CD4-positive, alpha-beta T cell (primary cell): ENCODE data around the gene OXSR1. TPM values are rescaled to one million over a fixed set of nuclear protein-coding genes. Genes with fewer than 3 reads are reported as not detected.
A peak's percentile ranks its signal among the peaks of the same experiment; 100 is the strongest.

Experiments
- ATAC-seq: fragments of 200-7000 bp; cut with Tn5 transposase; one replicate; pipeline ENCODE4 v1.10.0; 2022; ENCODE audit warnings: mild to moderate bottlenecking; ENCODE audit not compliant: poor library complexity
- CTCF ChIA-PET: fragments of 350-600 bp; sonication (Branson Sonifier 250); formaldehyde crosslinking; loops from one replicate; lab custom pipeline; 2021; ENCODE audit warnings: antibody characterized with exemption, inconsistent platforms; lab: Charles Lee
- POLR2A ChIA-PET: fragments of 350-600 bp; sonication (Branson Sonifier 250); formaldehyde crosslinking; loops from one replicate; lab custom pipeline; 2021; ENCODE audit warnings: antibody characterized with exemption, inconsistent platforms; lab: Charles Lee
- DNase-seq, 14 experiments: peaks; one replicate each; pipeline ENCODE4 v3.0.0-alpha.2; 2013 to 2020; ENCODE audit warnings: mixed read lengths in 2 of 14
- H3K27ac ChIP-seq, 2 donors: one replicate each; pipeline versions ENCODE4 v1.5.1 to v1.7.0; 2013; ENCODE audit warnings: low read length in 2 of 2, low read depth in 1 of 2, mild to moderate bottlenecking in 1 of 2
- H3K27me3 ChIP-seq, 2 experiments: 1 replicate in 1 of 2; 2 replicates in 1 of 2; pipeline versions ENCODE4 v1.6.1 to v1.7.0; 2013; ENCODE audit warnings: low read length in 2 of 2, control low read depth in 1 of 2, mild to moderate bottlenecking in 1 of 2, moderate library complexity in 1 of 2; ENCODE audit not compliant: insufficient read depth in 2 of 2, control insufficient read depth in 1 of 2
- H3K36me3 ChIP-seq: one replicate; pipeline ENCODE4 v1.6.1; 2013; ENCODE audit warnings: low read length, control low read depth; ENCODE audit not compliant: insufficient read depth
- H3K4me1 ChIP-seq: one replicate; pipeline ENCODE4 v1.6.1; 2013; ENCODE audit warnings: low read length, control low read depth; ENCODE audit not compliant: insufficient read depth
- H3K4me3 ChIP-seq: one replicate; pipeline ENCODE4 v1.5.1; 2013; ENCODE audit warnings: mild to moderate bottlenecking, low read length, moderate library complexity
- H3K9me3 ChIP-seq, 2 experiments: 1 replicate in 1 of 2; 2 replicates in 1 of 2; pipeline versions ENCODE4 v1.6.1 to v1.7.0; 2013; ENCODE audit warnings: low read length in 2 of 2, mild to moderate bottlenecking in 2 of 2, control low read depth in 1 of 2, moderate library complexity in 1 of 2; ENCODE audit not compliant: control insufficient read depth in 1 of 2, insufficient read depth in 1 of 2
- H3K27ac Mint-ChIP-seq: one replicate; pipeline ENCODE4 v1.8.0; 2020; ENCODE audit warnings: mixed read lengths
- H3K27me3 Mint-ChIP-seq: one replicate; pipeline ENCODE4 v1.8.0; 2021; ENCODE audit warnings: mixed read lengths
- H3K36me3 Mint-ChIP-seq: one replicate; pipeline ENCODE4 v1.8.0; 2021; ENCODE audit warnings: low read depth, mixed read lengths
- H3K4me1 Mint-ChIP-seq: one replicate; pipeline ENCODE4 v1.8.0; 2021; ENCODE audit warnings: low read depth, mixed read lengths
- H3K4me3 Mint-ChIP-seq: one replicate; pipeline ENCODE4 v1.8.0; 2020; ENCODE audit warnings: mild to moderate bottlenecking, mixed read lengths
- H3K9me3 Mint-ChIP-seq: one replicate; pipeline ENCODE4 v1.8.0; 2020; ENCODE audit warnings: mixed read lengths
- intact Hi-C, 2 experiments: fragments of 100-400 bp; cut with DNase I in 1 of 2; cut with micrococcal nuclease in 1 of 2; formaldehyde crosslinking; loops; one replicate each; pipeline versions ENCODE4 v1.15.1 to v1.9.0; 2023 to 2025; cut with DNase I, micrococcal nuclease
- total RNA-seq, 174 experiments: library from RNA in 2 of 174; stranded (reverse) in 2 of 174; gene quantifications; one replicate each; pipeline ENCODE4 v1.2.3 and lab custom pipeline; 2021 to 2026
- TF ChIP-seq, protein P1 (sequence below): fragments of 200-600 bp; IDR thresholded peaks from one replicate; pipeline ENCODE4 v1.8.0; 2022; ENCODE audit warnings: antibody characterized with exemption, mild to moderate bottlenecking

Gene OXSR1
- total RNA-seq, 2 experiments from 2014 or later: 28.3 to 30.3 TPM

DNA sequence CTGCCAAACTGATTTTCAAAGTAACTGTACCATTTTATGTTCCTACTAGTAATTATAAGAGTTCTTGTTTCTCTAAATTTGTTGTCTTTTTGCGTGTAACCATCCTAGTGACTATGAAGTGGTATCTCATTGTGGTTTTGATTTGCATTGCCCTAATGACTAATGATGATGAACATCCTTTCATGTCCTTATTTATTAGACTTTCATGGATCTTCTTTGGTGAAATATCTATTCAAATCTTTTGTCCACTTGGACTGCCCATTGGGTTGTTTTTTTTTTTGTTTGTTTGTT, 3.6 kb downstream of the OXSR1 start:
- Mint-ChIP-seq H3K27me3 (no peaks in the 10 kb centered on the region), H3K4me1 (peaks cover 89% of the 10 kb centered on the region), H3K4me3 (peak overlapping the region; percentile 17), H3K27ac (peak overlapping the region; percentile 99), H3K36me3 (peaks cover 18% of the 10 kb centered on the region), H3K9me3 (no peaks in the 10 kb centered on the region)
- intact Hi-C loops: loop anchor here in 1 of 2 experiments (5.0 kb wide), 1 partner anchor 167 kb away; no protein-coding TSS in a partner anchor
- ChIA-PET POLR2A (no interaction called here), CTCF (no interaction called here)
- DNase-seq (peak in 2 of 14 experiments; percentile 30 to 42), ATAC-seq (no peak)
- TF ChIP-seq, protein P1, sequence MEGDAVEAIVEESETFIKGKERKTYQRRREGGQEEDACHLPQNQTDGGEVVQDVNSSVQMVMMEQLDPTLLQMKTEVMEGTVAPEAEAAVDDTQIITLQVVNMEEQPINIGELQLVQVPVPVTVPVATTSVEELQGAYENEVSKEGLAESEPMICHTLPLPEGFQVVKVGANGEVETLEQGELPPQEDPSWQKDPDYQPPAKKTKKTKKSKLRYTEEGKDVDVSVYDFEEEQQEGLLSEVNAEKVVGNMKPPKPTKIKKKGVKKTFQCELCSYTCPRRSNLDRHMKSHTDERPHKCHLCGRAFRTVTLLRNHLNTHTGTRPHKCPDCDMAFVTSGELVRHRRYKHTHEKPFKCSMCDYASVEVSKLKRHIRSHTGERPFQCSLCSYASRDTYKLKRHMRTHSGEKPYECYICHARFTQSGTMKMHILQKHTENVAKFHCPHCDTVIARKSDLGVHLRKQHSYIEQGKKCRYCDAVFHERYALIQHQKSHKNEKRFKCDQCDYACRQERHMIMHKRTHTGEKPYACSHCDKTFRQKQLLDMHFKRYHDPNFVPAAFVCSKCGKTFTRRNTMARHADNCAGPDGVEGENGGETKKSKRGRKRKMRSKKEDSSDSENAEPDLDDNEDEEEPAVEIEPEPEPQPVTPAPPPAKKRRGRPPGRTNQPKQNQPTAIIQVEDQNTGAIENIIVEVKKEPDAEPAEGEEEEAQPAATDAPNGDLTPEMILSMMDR: no peak
- no peaks in the 10 kb centered on the region for H3K36me3 ChIP-seq
- no peak overlapping the region for H3K4me3 ChIP-seq
- H3K9me3 ChIP-seq: no peaks in the 10 kb centered on the region
- no peaks in the 10 kb centered on the region for H3K27me3 ChIP-seq
- H3K4me1 ChIP-seq: peaks cover 46% of the 10 kb centered on the region
- no peak overlapping the region for H3K27ac ChIP-seq

DNA sequence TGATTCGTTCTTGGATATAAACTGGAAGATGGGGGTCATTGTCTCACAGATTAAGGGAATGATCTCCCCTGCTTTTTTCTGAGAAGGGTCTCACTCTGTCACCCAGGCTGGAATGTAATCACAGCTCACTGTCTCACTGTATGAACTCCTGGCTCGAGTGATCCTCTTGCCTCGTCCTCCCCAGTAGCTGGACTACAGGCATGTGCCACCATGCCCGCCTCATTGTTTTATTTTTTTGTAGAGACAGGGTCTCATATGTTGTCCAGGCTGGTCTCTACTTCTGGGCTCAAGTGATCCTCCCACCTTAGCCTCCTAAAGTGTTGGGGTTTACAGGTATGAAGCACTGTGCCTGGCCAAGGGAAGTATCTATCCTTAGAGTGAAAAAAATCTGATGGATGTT, 5.4 kb downstream of the OXSR1 start:
- H3K4me1 ChIP-seq: peaks cover 42% of the 10 kb centered on the region
- peaks cover 9% of the 10 kb centered on the region for H3K36me3 Mint-ChIP-seq
- H3K27me3 Mint-ChIP-seq: no peaks in the 10 kb centered on the region
- H3K9me3 ChIP-seq: no peaks in the 10 kb centered on the region
- no peak overlapping the region for H3K27ac ChIP-seq
- H3K9me3 Mint-ChIP-seq: no peaks in the 10 kb centered on the region
- peaks cover 86% of the 10 kb centered on the region for H3K4me1 Mint-ChIP-seq
- H3K27ac Mint-ChIP-seq: no peak overlapping the region
- no peak overlapping the region for H3K4me3 Mint-ChIP-seq
- intact Hi-C loops: no loop called here
- CTCF ChIA-PET: no interaction called here
- no peak overlapping the region for H3K4me3 ChIP-seq
- POLR2A ChIA-PET: no interaction called here
- TF ChIP-seq, protein P1: no peak
- ATAC-seq: no peak
- DNase-seq: no peak
- no peaks in the 10 kb centered on the region for H3K36me3 ChIP-seq
- H3K27me3 ChIP-seq: no peaks in the 10 kb centered on the region

DNA sequence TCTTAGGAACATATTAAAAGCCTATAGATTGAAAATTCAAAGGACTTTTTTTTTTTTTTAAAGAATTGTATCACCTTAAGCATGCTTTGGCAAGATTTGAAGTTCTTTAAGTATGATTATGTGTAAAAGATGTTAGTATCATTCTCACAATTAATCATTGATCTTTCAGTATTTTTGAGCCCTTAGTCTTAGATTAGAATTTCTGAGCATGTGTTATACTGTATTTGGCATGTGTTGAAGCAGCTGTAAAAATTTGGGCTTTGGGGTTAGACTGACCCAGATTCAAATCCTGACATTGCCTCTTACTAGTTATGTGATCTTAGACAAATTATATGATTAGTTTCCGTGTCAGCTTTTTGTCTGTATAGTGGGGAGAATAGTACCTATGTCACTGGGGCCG, 6.3 kb downstream of the OXSR1 start:
- POLR2A ChIA-PET: no interaction called here
- DNase-seq (no peak), ATAC-seq (no peak)
- TF ChIP-seq, protein P1: no peak
- Mint-ChIP-seq H3K27ac (no peak overlapping the region), H3K4me1 (peaks cover 82% of the 10 kb centered on the region), H3K27me3 (no peaks in the 10 kb centered on the region), H3K36me3 (peaks cover 4% of the 10 kb centered on the region), H3K4me3 (no peak overlapping the region), H3K9me3 (no peaks in the 10 kb centered on the region)
- H3K4me3 ChIP-seq: no peak overlapping the region
- no peaks in the 10 kb centered on the region for H3K9me3 ChIP-seq
- H3K4me1 ChIP-seq: peaks cover 33% of the 10 kb centered on the region
- CTCF ChIA-PET: interaction anchor here (1.2 to 1.8 kb wide), 2 partner anchors 8 to 18 kb away, joined by 4 read pairs; no protein-coding TSS in a partner anchor
- H3K36me3 ChIP-seq: no peaks in the 10 kb centered on the region
- H3K27me3 ChIP-seq: no peaks in the 10 kb centered on the region
- no peak overlapping the region for H3K27ac ChIP-seq
- intact Hi-C loops: no loop called here
